Ishikawa (cell line): Measurements from ENCODE around the gene KRT33B.

Experiments
- CREB1 ChIP-seq: IDR thresholded peaks from 2 replicates; pipeline ENCODE4 v1.6.1; 2012; ENCODE audit warnings: low read depth
- EP300 ChIP-seq: IDR thresholded peaks from 2 replicates; pipeline ENCODE4 v1.6.1; 2012; ENCODE audit warnings: borderline replicate concordance
- MAX ChIP-seq: IDR thresholded peaks from 2 replicates; pipeline ENCODE4 v1.6.1; 2012
- RAD21 ChIP-seq: IDR thresholded peaks from 2 replicates; pipeline ENCODE4 v1.6.1; 2012; ENCODE audit warnings: low read depth
- REST ChIP-seq: IDR thresholded peaks from 2 replicates; pipeline ENCODE4 v1.6.1; 2012; ENCODE audit warnings: low read depth, mild to moderate bottlenecking
- TAF1 ChIP-seq: IDR thresholded peaks from 2 replicates; pipeline ENCODE4 v1.6.1; 2012; ENCODE audit warnings: low read depth, mild to moderate bottlenecking
- TCF12 ChIP-seq: IDR thresholded peaks from 2 replicates; pipeline ENCODE4 v1.6.1; 2012; ENCODE audit warnings: low read depth
- USF1 ChIP-seq: IDR thresholded peaks from 2 replicates; pipeline ENCODE4 v1.6.1; 2012
- YY1 ChIP-seq: IDR thresholded peaks from 2 replicates; pipeline ENCODE4 v1.6.1; 2012; ENCODE audit warnings: low read depth

- TF ChIP-seq CREB1, result no peak
- TF ChIP-seq EP300, result no peak
- TF ChIP-seq RAD21, result peak; percentile 46
- TF ChIP-seq REST, result no peak
- no peak for TF ChIP-seq USF1
- TF ChIP-seq YY1, result no peak
- no peak for TF ChIP-seq MAX
- no peak for TF ChIP-seq TCF12
- no peak for TF ChIP-seq TAF1
Observed at GRCh38 chr17:41417576-41418015, 48.0 kb upstream of the KRT33B start.
